ENCODE results near the gene RBM19. TPM values are rescaled to one million over a fixed set of nuclear protein-coding genes. Genes with fewer than 3 reads are reported as not detected.

RBM19 gene
- total RNA-seq, 2 donors from 2014 or later: 38.6 to 43.1 TPM

DNA sequence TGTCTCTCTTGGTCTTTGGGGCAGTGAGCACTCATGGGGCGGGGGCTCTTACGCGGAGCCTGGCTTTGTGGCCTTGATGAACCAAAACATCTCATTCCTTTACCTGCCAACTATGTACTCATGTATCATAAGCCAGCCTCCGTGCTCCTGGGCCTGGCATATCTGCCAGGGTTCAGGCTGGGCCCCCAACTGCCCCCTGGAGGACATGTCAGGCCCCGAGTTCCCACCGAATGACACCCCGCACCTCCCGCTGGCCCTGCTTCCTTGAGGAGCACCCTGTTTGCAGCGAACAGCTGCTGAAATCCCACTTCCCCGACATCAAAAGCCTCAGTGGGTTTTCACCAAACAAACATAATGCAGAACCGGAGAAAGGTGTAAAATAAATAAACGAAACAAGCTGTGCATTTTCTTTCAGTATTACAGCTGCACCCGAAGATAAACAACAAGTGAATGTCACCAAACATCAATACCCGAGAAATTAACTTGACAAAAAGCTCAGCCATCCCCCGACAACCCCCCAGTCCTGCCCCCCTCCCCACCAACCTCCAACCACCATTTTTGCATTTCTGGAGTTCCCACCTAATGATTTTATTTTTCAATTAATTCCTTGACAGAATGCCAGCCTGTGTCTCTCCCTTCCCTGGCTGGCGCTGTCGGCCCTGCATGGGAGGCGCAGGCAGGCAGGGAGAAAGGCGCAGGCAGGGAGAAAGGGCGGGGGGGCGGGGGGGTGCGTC is 139.2 kb downstream of the RBM19 start:
- H3K9ac ChIP-seq (ENCODE audit: extremely low read depth, low read length, poor library complexity, severe bottlenecking): no peak overlapping the region
- no peaks in the 10 kb centered on the region for H3K9me3 ChIP-seq (ENCODE audit: control insufficient read depth, low read length)
- peak; percentile 71 for DNase-seq
- no peak overlapping the region for H3K4me3 Mint-ChIP-seq
- TF ChIP-seq, protein P1, sequence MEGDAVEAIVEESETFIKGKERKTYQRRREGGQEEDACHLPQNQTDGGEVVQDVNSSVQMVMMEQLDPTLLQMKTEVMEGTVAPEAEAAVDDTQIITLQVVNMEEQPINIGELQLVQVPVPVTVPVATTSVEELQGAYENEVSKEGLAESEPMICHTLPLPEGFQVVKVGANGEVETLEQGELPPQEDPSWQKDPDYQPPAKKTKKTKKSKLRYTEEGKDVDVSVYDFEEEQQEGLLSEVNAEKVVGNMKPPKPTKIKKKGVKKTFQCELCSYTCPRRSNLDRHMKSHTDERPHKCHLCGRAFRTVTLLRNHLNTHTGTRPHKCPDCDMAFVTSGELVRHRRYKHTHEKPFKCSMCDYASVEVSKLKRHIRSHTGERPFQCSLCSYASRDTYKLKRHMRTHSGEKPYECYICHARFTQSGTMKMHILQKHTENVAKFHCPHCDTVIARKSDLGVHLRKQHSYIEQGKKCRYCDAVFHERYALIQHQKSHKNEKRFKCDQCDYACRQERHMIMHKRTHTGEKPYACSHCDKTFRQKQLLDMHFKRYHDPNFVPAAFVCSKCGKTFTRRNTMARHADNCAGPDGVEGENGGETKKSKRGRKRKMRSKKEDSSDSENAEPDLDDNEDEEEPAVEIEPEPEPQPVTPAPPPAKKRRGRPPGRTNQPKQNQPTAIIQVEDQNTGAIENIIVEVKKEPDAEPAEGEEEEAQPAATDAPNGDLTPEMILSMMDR (conservative IDR thresholded peaks at IDR 0.05): peak; percentile 56
- no peak overlapping the region for H3K27ac ChIP-seq (ENCODE audit: low read depth, low read length)
- H3K9me3 Mint-ChIP-seq: no peaks in the 10 kb centered on the region
- WGBS, 2 experiments (ENCODE audit: insufficient coverage in 1 of 2, insufficient read length in 1 of 2): 85 to 97% methylated on average over 6 to 22 of the region's 22 CpGs
- no peaks in the 10 kb centered on the region for H3K4me1 ChIP-seq (ENCODE audit: control insufficient read depth, insufficient read depth, low read length)
- no peaks in the 10 kb centered on the region for H3K36me3 ChIP-seq (ENCODE audit: control insufficient read depth, insufficient read depth, low read length)
- H3K4me3 ChIP-seq (ENCODE audit: low read length): no peak overlapping the region
- peaks cover 2% of the 10 kb centered on the region for H3K36me3 Mint-ChIP-seq (ENCODE audit: low read depth)
- no peaks in the 10 kb centered on the region for H3K27me3 Mint-ChIP-seq (ENCODE audit: insufficient read depth)
- H3K4me1 Mint-ChIP-seq: peaks cover 13% of the 10 kb centered on the region
- H3K27me3 ChIP-seq (ENCODE audit: control insufficient read depth, insufficient read depth, low read length, poor library complexity, severe bottlenecking): no peaks in the 10 kb centered on the region
- no peak overlapping the region for H3K27ac Mint-ChIP-seq

DNA sequence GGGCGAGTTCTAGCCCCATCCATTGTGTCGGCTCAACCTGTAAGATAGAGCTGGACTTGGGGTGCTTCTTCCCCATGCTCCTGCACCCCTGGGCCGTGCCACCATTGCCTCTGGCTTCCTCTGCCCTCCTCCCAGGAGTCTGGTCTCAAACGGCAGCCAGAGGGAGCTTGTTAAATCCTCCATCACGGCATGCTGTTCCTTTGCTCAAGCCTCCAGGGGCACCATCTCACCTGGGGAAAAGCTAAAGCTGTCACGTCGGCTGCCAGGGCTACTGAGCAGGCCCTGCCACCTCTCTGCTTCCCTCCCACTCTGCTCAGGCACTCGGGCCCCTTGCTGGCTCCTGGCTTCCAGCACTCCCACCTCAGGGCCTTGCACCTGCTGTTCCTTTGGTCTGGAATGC is 140.4 kb downstream of the RBM19 start:
- Histone ChIP-seq H3K4me3 (ENCODE audit: low read length) (no peak overlapping the region), H3K36me3 (ENCODE audit: control insufficient read depth, insufficient read depth, low read length) (no peaks in the 10 kb centered on the region), H3K9me3 (ENCODE audit: control insufficient read depth, low read length) (no peaks in the 10 kb centered on the region), H3K4me1 (ENCODE audit: control insufficient read depth, insufficient read depth, low read length) (no peaks in the 10 kb centered on the region), H3K27ac (ENCODE audit: low read depth, low read length) (no peak overlapping the region), H3K9ac (ENCODE audit: extremely low read depth, low read length, poor library complexity, severe bottlenecking) (no peak overlapping the region), H3K27me3 (ENCODE audit: control insufficient read depth, insufficient read depth, low read length, poor library complexity, severe bottlenecking) (no peaks in the 10 kb centered on the region)
- H3K4me1 Mint-ChIP-seq: peaks cover 9% of the 10 kb centered on the region
- WGBS, 2 experiments (ENCODE audit: insufficient coverage in 1 of 2, insufficient read length in 1 of 2): 77 to 81% methylated on average over 5 to 8 of the region's 8 CpGs
- no peaks in the 10 kb centered on the region for H3K27me3 Mint-ChIP-seq (ENCODE audit: insufficient read depth)
- TF ChIP-seq, protein P1 (conservative IDR thresholded peaks at IDR 0.05): peak; percentile 73
- DNase-seq: peak; percentile 82
- H3K4me3 Mint-ChIP-seq: no peak overlapping the region
- no peaks in the 10 kb centered on the region for H3K9me3 Mint-ChIP-seq
- peaks cover 5% of the 10 kb centered on the region for H3K36me3 Mint-ChIP-seq (ENCODE audit: low read depth)
- no peak overlapping the region for H3K27ac Mint-ChIP-seq

GRCh38 chr12:113823816-113824215 is 142.3 kb downstream of the RBM19 start:
- TF ChIP-seq, protein P1 (conservative IDR thresholded peaks at IDR 0.05): no peak
- no peak overlapping the region for H3K27ac ChIP-seq (ENCODE audit: low read depth, low read length)
- H3K9me3 ChIP-seq (ENCODE audit: control insufficient read depth, low read length): no peaks in the 10 kb centered on the region
- Mint-ChIP-seq H3K9me3 (no peaks in the 10 kb centered on the region), H3K4me1 (peaks cover 16% of the 10 kb centered on the region), H3K4me3 (no peak overlapping the region), H3K27me3 (ENCODE audit: insufficient read depth) (no peaks in the 10 kb centered on the region), H3K36me3 (ENCODE audit: low read depth) (peaks cover 5% of the 10 kb centered on the region), H3K27ac (no peak overlapping the region)
- no peaks in the 10 kb centered on the region for H3K4me1 ChIP-seq (ENCODE audit: control insufficient read depth, insufficient read depth, low read length)
- WGBS, 2 experiments (ENCODE audit: insufficient coverage in 1 of 2, insufficient read length in 1 of 2): 88 to 90% methylated on average over 3 to 5 of the region's 5 CpGs
- H3K36me3 ChIP-seq (ENCODE audit: control insufficient read depth, insufficient read depth, low read length): no peaks in the 10 kb centered on the region
- H3K27me3 ChIP-seq (ENCODE audit: control insufficient read depth, insufficient read depth, low read length, poor library complexity, severe bottlenecking): no peaks in the 10 kb centered on the region
- no peak overlapping the region for H3K4me3 ChIP-seq (ENCODE audit: low read length)
- DNase-seq: no peak
- H3K9ac ChIP-seq (ENCODE audit: extremely low read depth, low read length, poor library complexity, severe bottlenecking): no peak overlapping the region
